ENCODE measurements around the gene ZNF157. TPM values are rescaled to one million over a fixed set of nuclear protein-coding genes. Genes with fewer than 3 reads are reported as not detected.

Gene ZNF157
- total RNA-seq, 1 experiment from 2014 or later, result 1.8 TPM

DNA sequence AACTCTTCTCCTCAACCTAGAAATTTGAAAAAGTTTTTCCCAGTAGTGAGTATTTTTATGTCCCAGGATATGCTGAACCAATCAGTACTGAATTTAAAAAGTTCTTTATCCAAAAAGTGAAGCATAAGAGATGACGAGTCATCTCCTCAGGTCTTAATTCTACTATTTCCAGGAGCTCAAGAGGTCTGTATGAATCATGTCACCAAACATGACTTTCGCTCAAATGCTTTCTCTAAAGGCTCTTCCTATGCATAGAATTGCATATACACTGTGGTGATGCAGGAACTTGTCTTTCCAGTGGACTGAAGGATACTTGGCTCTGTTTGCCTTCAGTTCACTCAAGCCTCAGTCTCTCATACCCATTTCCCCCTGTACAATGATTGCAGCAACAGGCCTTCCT, 76.6 kb downstream of the ZNF157 start (continued):
- TF ChIP-seq, protein P1, sequence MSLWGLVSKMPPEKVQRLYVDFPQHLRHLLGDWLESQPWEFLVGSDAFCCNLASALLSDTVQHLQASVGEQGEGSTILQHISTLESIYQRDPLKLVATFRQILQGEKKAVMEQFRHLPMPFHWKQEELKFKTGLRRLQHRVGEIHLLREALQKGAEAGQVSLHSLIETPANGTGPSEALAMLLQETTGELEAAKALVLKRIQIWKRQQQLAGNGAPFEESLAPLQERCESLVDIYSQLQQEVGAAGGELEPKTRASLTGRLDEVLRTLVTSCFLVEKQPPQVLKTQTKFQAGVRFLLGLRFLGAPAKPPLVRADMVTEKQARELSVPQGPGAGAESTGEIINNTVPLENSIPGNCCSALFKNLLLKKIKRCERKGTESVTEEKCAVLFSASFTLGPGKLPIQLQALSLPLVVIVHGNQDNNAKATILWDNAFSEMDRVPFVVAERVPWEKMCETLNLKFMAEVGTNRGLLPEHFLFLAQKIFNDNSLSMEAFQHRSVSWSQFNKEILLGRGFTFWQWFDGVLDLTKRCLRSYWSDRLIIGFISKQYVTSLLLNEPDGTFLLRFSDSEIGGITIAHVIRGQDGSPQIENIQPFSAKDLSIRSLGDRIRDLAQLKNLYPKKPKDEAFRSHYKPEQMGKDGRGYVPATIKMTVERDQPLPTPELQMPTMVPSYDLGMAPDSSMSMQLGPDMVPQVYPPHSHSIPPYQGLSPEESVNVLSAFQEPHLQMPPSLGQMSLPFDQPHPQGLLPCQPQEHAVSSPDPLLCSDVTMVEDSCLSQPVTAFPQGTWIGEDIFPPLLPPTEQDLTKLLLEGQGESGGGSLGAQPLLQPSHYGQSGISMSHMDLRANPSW (CRISPR knock-in tag; conservative IDR thresholded peaks at IDR 0.05; ENCODE audit: low read depth), result no peak
- TF ChIP-seq, protein P2, sequence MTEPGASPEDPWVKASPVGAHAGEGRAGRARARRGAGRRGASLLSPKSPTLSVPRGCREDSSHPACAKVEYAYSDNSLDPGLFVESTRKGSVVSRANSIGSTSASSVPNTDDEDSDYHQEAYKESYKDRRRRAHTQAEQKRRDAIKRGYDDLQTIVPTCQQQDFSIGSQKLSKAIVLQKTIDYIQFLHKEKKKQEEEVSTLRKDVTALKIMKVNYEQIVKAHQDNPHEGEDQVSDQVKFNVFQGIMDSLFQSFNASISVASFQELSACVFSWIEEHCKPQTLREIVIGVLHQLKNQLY (CRISPR knock-in tag; IDR thresholded peaks at IDR 0.05), result no peak

DNA sequence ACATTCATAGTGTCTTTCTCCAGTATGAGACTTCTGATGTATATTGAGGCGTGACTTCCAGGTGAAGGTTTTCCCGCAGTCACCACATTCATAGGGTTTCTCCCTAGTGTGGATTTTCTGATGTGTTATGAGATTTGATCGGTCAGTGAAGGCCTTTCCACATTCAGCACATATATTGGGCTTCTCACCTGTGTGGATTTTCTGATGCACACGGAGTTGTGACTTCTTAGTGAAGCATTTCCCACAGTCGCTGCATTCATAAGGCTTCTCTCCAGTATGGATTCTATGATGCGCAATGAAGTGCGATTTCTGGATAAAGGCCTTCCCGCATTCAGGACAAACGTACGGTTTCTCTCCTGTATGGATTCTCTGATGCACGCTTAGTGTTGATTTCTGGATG, 77.2 kb downstream of the ZNF157 start:
- DNase-seq (ENCODE audit: low spot score) (no peak), ATAC-seq (no peak)
- H3K27ac Mint-ChIP-seq, result no peak overlapping the region
- no peaks in the 10 kb centered on the region for H3K27me3 Mint-ChIP-seq (ENCODE audit: low read depth)
- TF ChIP-seq ETV6 (CRISPR knock-in tag; IDR thresholded peaks at IDR 0.05), result no peak
- TF ChIP-seq EMX1 (CRISPR knock-in tag; IDR thresholded peaks at IDR 0.05), result no peak
- CTCF ChIA-PET, result no interaction called here
- no peak overlapping the region for H3K4me3 Mint-ChIP-seq
- H3K4me1 Mint-ChIP-seq, result no peaks in the 10 kb centered on the region
- POLR2A ChIA-PET, result no interaction called here
- H3K9me3 Mint-ChIP-seq, result peaks cover 33% of the 10 kb centered on the region
- peaks cover 58% of the 10 kb centered on the region for H3K36me3 Mint-ChIP-seq

DNA sequence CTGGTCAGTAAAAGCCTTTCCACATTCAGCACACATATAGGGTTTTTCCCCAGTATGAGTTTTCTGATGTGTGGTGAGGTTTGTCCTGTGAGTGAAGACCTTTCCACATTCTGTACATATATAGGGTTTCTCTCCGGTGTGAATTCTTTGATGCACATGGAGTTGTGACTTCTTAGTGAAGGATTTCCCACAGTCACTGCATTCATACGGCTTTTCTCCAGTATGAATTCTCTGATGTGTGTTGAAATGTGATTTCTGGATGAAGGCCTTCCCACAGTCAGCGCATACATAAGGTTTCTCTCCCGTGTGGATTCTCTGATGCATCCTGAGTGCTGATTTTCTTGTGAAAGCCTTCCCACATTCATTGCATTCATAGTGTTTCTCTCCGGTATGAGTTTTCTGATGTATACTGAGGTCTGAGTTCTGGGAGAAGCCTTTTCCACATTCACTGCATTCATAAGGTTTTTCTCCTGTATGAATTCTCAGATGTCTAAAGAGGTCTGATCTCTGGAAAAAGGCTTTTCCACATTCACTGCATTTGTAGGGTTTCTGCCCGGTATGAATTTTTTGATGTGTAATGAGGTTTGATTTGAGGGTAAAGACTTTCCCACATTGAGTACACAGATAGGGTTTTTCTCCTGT, 77.9 kb downstream of the ZNF157 start:
- ATAC-seq, result no peak
- Mint-ChIP-seq H3K27ac (no peak overlapping the region), H3K36me3 (peaks cover 61% of the 10 kb centered on the region), H3K4me3 (no peak overlapping the region), H3K27me3 (ENCODE audit: low read depth) (no peaks in the 10 kb centered on the region), H3K9me3 (peaks cover 33% of the 10 kb centered on the region), H3K4me1 (no peaks in the 10 kb centered on the region)
- CTCF ChIA-PET, result no interaction called here
- POLR2A ChIA-PET, result no interaction called here
- DNase-seq (ENCODE audit: low spot score), result no peak
- TF ChIP-seq, protein P3, sequence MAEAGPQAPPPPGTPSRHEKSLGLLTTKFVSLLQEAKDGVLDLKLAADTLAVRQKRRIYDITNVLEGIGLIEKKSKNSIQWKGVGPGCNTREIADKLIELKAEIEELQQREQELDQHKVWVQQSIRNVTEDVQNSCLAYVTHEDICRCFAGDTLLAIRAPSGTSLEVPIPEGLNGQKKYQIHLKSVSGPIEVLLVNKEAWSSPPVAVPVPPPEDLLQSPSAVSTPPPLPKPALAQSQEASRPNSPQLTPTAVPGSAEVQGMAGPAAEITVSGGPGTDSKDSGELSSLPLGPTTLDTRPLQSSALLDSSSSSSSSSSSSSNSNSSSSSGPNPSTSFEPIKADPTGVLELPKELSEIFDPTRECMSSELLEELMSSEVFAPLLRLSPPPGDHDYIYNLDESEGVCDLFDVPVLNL (CRISPR knock-in tag; IDR thresholded peaks at IDR 0.05; ENCODE audit: borderline replicate concordance, low read depth), result no peak
- TF ChIP-seq, protein P4, sequence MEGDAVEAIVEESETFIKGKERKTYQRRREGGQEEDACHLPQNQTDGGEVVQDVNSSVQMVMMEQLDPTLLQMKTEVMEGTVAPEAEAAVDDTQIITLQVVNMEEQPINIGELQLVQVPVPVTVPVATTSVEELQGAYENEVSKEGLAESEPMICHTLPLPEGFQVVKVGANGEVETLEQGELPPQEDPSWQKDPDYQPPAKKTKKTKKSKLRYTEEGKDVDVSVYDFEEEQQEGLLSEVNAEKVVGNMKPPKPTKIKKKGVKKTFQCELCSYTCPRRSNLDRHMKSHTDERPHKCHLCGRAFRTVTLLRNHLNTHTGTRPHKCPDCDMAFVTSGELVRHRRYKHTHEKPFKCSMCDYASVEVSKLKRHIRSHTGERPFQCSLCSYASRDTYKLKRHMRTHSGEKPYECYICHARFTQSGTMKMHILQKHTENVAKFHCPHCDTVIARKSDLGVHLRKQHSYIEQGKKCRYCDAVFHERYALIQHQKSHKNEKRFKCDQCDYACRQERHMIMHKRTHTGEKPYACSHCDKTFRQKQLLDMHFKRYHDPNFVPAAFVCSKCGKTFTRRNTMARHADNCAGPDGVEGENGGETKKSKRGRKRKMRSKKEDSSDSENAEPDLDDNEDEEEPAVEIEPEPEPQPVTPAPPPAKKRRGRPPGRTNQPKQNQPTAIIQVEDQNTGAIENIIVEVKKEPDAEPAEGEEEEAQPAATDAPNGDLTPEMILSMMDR (IDR thresholded peaks at IDR 0.05), result no peak
- TF ChIP-seq, protein P5, sequence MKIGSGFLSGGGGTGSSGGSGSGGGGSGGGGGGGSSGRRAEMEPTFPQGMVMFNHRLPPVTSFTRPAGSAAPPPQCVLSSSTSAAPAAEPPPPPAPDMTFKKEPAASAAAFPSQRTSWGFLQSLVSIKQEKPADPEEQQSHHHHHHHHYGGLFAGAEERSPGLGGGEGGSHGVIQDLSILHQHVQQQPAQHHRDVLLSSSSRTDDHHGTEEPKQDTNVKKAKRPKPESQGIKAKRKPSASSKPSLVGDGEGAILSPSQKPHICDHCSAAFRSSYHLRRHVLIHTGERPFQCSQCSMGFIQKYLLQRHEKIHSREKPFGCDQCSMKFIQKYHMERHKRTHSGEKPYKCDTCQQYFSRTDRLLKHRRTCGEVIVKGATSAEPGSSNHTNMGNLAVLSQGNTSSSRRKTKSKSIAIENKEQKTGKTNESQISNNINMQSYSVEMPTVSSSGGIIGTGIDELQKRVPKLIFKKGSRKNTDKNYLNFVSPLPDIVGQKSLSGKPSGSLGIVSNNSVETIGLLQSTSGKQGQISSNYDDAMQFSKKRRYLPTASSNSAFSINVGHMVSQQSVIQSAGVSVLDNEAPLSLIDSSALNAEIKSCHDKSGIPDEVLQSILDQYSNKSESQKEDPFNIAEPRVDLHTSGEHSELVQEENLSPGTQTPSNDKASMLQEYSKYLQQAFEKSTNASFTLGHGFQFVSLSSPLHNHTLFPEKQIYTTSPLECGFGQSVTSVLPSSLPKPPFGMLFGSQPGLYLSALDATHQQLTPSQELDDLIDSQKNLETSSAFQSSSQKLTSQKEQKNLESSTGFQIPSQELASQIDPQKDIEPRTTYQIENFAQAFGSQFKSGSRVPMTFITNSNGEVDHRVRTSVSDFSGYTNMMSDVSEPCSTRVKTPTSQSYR (CRISPR knock-in tag; IDR thresholded peaks at IDR 0.05), result no peak
- TF ChIP-seq NR3C1 (CRISPR knock-in tag; conservative IDR thresholded peaks at IDR 0.05; ENCODE audit: low read depth), result no peak
- no peak for TF ChIP-seq ZNF121 (CRISPR knock-in tag; IDR thresholded peaks at IDR 0.05)
- TF ChIP-seq ZNF671 (CRISPR knock-in tag; IDR thresholded peaks at IDR 0.05), result no peak
- no peak for TF ChIP-seq ZNF138 (CRISPR knock-in tag; conservative IDR thresholded peaks at IDR 0.05)
- TF ChIP-seq, protein P6, sequence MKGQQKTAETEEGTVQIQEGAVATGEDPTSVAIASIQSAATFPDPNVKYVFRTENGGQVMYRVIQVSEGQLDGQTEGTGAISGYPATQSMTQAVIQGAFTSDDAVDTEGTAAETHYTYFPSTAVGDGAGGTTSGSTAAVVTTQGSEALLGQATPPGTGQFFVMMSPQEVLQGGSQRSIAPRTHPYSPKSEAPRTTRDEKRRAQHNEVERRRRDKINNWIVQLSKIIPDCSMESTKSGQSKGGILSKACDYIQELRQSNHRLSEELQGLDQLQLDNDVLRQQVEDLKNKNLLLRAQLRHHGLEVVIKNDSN (CRISPR knock-in tag; IDR thresholded peaks at IDR 0.05), result no peak
- TF ChIP-seq ZNF416 (CRISPR knock-in tag; IDR thresholded peaks at IDR 0.05), result no peak
- TF ChIP-seq, protein P7, sequence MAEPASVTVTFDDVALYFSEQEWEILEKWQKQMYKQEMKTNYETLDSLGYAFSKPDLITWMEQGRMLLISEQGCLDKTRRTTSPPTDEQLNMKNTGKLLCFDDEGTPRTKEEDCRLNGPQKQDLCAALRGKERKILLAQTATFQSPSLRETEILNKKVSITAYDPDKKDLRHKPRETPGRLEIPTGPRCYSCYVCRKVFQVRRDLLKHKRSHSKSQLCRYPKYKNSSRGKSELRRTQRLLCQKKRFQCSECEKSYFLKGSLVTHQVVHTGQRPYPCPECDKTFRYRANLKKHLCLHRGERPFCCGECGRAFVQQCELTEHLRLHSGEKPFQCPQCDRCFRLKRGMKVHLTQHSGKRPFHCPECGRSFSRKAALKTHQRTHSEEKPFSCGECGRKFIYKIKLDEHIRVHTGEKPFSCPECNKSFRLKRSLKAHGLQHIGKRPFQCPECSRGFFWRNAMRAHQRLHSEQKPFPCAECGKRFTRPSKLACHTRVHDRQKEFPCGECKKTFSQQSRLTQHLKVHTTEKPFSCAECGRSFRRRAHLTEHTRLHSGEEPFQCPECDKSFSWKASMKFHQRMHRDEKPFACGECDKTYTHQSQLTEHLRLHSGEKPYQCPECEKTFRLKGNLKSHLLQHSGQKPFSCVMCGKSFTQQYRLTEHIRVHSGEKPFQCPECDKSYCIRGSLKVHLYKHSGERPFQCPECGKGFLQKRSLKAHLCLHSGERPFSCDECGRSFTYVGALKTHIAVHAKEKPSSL (CRISPR knock-in tag; conservative IDR thresholded peaks at IDR 0.05), result no peak
- no peak for TF ChIP-seq TEAD4 (CRISPR knock-in tag; IDR thresholded peaks at IDR 0.05)
- TF ChIP-seq, protein P8, sequence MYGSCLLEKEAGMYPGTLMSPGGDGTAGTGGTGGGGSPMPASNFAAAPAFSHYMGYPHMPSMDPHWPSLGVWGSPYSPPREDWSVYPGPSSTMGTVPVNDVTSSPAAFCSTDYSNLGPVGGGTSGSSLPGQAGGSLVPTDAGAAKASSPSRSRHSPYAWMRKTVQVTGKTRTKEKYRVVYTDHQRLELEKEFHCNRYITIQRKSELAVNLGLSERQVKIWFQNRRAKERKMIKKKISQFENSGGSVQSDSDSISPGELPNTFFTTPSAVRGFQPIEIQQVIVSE (CRISPR knock-in tag; IDR thresholded peaks at IDR 0.05; ENCODE audit: borderline replicate concordance), result no peak
- TF ChIP-seq NR1H2 (CRISPR knock-in tag; IDR thresholded peaks at IDR 0.05), result no peak
- TF ChIP-seq CREM (CRISPR knock-in tag; IDR thresholded peaks at IDR 0.05), result no peak
- no peak for TF ChIP-seq RORB (CRISPR knock-in tag; IDR thresholded peaks at IDR 0.05)
- TF ChIP-seq RELA (CRISPR knock-in tag; IDR thresholded peaks at IDR 0.05; ENCODE audit: borderline replicate concordance), result no peak
- TF ChIP-seq SP1 (CRISPR knock-in tag; conservative IDR thresholded peaks at IDR 0.05), result no peak
